Measurements from ENCODE around the gene MYLIP. TPM values are rescaled to one million over a fixed set of nuclear protein-coding genes. Genes with fewer than 3 reads are reported as not detected.
"Not testable (repeated sequence)": the region's sequence is repeated elsewhere in the genome, so short reads cannot be mapped to it uniquely, and the experiment has no call there.

Gene MYLIP
- total and polyA plus RNA-seq, 2 donors (not counting 1 experiment from before 2014, with no cell fraction given) = 40.6 to 104 TPM

DNA sequence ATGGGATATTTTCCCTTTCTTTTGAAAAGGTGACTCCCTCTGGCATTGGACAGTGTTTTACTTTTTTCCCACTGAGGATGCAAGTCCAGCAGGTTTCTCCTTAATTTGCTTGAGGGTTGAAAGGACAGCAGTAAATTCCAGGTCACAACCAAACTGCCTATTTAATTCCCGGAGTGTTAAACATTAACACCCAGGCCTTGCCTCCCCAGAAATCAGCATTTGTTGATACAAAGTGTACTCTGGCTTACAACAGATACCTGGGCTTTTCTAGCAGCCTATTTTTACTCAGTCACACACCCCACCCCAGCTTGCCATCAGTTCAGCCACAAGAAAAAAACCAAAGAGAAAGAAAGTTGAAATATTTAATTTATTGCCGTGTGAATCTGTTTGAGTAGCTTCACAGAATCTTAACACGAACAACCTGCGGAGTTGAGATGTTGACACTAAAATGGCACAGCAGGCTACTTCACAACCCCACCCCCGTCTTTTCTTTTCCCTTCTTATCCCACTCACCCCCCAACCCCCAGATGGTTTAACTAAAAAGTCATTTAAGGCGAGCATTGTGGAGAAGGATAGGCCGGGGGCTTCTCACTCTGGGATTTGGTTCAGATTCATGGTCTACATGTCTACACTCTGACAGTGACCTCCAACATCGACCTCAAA is 45.7 kb downstream of the MYLIP start:
- Histone ChIP-seq H3K4me3 (ENCODE audit: control extremely low read depth in 1 of 5, extremely low read depth in 1 of 5, insufficient read depth in 1 of 5, low read depth in 2 of 5, low read length in 4 of 5) (no peak overlapping the region), H3K36me3 (replicated peaks in 1 of 2; ENCODE audit: control extremely low read depth in 1 of 2, control insufficient read depth in 1 of 2, extremely low read depth in 1 of 2, insufficient read depth in 2 of 2, low read length in 1 of 2) (no peaks in the 10 kb centered on the region), H4K20me1 (ENCODE audit: control insufficient read depth, insufficient read depth, low read length, poor library complexity, severe bottlenecking) (no peaks in the 10 kb centered on the region), H3K4me1 (ENCODE audit: control insufficient read depth in 2 of 2, insufficient read depth in 2 of 2, low read length in 2 of 2) (no peaks in the 10 kb centered on the region), H3K9ac (ENCODE audit: low read length) (no peak overlapping the region), H3K79me2 (ENCODE audit: control insufficient read depth, insufficient read depth, low read length) (no peaks in the 10 kb centered on the region), H3K4me2 (replicated peaks; ENCODE audit: low read depth, low read length, poor library complexity, severe bottlenecking) (no peak overlapping the region), H3K9me3 (ENCODE audit: control extremely low read depth in 1 of 3, control insufficient read depth in 2 of 3, insufficient read depth in 1 of 3, low read length in 2 of 3) (no peaks in the 10 kb centered on the region), H2AFZ (ENCODE audit: insufficient read depth, low read depth, low read length, poor library complexity, severe bottlenecking) (no peak overlapping the region), H3K27ac (ENCODE audit: low read length in 2 of 2) (no peak overlapping the region), H3K27me3 (replicated peaks in 1 of 4; ENCODE audit: control extremely low read depth in 1 of 4, control insufficient read depth in 3 of 4, insufficient read depth in 4 of 4, low read length in 3 of 4) (peaks cover 0 to 3% (median 0%) of the 10 kb centered on the region in 4 experiments)
- Mint-ChIP-seq H3K9me3 (ENCODE audit: insufficient read depth) (no peaks in the 10 kb centered on the region), H3K4me3 (no peak overlapping the region), H3K27ac (no peak overlapping the region), H3K4me1 (peaks cover 3% of the 10 kb centered on the region), H3K27me3 (peaks cover 11% of the 10 kb centered on the region)
- TF ChIP-seq, protein P1, sequence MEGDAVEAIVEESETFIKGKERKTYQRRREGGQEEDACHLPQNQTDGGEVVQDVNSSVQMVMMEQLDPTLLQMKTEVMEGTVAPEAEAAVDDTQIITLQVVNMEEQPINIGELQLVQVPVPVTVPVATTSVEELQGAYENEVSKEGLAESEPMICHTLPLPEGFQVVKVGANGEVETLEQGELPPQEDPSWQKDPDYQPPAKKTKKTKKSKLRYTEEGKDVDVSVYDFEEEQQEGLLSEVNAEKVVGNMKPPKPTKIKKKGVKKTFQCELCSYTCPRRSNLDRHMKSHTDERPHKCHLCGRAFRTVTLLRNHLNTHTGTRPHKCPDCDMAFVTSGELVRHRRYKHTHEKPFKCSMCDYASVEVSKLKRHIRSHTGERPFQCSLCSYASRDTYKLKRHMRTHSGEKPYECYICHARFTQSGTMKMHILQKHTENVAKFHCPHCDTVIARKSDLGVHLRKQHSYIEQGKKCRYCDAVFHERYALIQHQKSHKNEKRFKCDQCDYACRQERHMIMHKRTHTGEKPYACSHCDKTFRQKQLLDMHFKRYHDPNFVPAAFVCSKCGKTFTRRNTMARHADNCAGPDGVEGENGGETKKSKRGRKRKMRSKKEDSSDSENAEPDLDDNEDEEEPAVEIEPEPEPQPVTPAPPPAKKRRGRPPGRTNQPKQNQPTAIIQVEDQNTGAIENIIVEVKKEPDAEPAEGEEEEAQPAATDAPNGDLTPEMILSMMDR (IDR thresholded peaks at IDR 0.05) = no peak
- TF ChIP-seq EZH2 (IDR thresholded peaks at IDR 0.05; ENCODE audit: borderline replicate concordance, insufficient read depth, low read depth, low read length, poor library complexity, severe bottlenecking) = no peak
- POLR2A ChIA-PET = no interaction called here
- CTCF ChIA-PET = interaction anchor here (1.1 kb wide), 1 partner anchor 483 kb away, joined by 6 read pairs; no protein-coding TSS in a partner anchor
- DNase-seq (no peak), ATAC-seq (ENCODE audit: low read depth) (no peak)
- 100% methylated on average over 3 of the region's 8 CpGs for WGBS (ENCODE audit: insufficient coverage)
- intact Hi-C loops (cut with micrococcal nuclease) = no loop called here

DNA sequence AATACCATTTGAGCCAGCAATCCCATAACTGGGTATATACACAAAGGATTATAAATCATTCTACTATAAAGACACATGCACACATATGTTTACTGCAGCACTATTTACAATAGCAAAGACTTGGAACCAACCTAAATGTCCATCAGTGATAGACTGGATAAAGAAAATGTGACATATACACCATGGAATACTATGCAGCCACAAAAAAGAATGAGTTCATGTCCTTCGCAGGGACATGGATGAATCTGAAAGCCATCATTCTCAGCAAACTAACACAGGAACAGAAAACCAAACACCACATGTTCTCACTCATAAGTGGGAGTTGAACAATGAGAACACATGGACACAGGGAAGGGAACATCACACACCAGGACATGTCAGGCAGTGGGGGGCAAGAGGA is 47.7 kb downstream of the MYLIP start:
- not testable (repeated sequence) for H3K27ac Mint-ChIP-seq; H3K27me3 ChIP-seq (replicated peaks in 1 of 4; ENCODE audit: control extremely low read depth in 1 of 4, control insufficient read depth in 3 of 4, insufficient read depth in 4 of 4, low read length in 3 of 4)

More for the DNA sequence above, 47.7 kb downstream of the MYLIP start:
- DNase-seq; H3K27me3 Mint-ChIP-seq; H3K36me3 ChIP-seq (replicated peaks in 1 of 2; ENCODE audit: control extremely low read depth in 1 of 2, control insufficient read depth in 1 of 2, extremely low read depth in 1 of 2, insufficient read depth in 2 of 2, low read length in 1 of 2); H3K4me2 ChIP-seq (replicated peaks; ENCODE audit: low read depth, low read length, poor library complexity, severe bottlenecking); H3K9ac ChIP-seq (ENCODE audit: low read length); H3K4me3 Mint-ChIP-seq; H4K20me1 ChIP-seq (ENCODE audit: control insufficient read depth, insufficient read depth, low read length, poor library complexity, severe bottlenecking); intact Hi-C loops (cut with micrococcal nuclease); H3K79me2 ChIP-seq (ENCODE audit: control insufficient read depth, insufficient read depth, low read length); H3K9me3 Mint-ChIP-seq (ENCODE audit: insufficient read depth); H2AFZ ChIP-seq (ENCODE audit: insufficient read depth, low read depth, low read length, poor library complexity, severe bottlenecking); POLR2A ChIA-PET; H3K4me3 ChIP-seq (ENCODE audit: control extremely low read depth in 1 of 5, extremely low read depth in 1 of 5, insufficient read depth in 1 of 5, low read depth in 2 of 5, low read length in 4 of 5); CTCF ChIA-PET; H3K27ac ChIP-seq (ENCODE audit: low read length in 2 of 2); ATAC-seq (ENCODE audit: low read depth): not testable (repeated sequence)
- H3K4me1 ChIP-seq (ENCODE audit: control insufficient read depth in 2 of 2, insufficient read depth in 2 of 2, low read length in 2 of 2) = peaks cover 4 to 11% of the 10 kb centered on the region in 2 donors
- H3K9me3 ChIP-seq (ENCODE audit: control extremely low read depth in 1 of 3, control insufficient read depth in 2 of 3, insufficient read depth in 1 of 3, low read length in 2 of 3) = peaks cover 0 to 10% (median 0%) of the 10 kb centered on the region in 3 donors
- peaks cover 12% of the 10 kb centered on the region for H3K4me1 Mint-ChIP-seq
- WGBS (ENCODE audit: insufficient coverage) = no CpG with 5 or more reads among the region's 1 CpG

Measured in B cell (primary cell).